ENCODE results near the gene RASA1. TPM values are rescaled to one million over a fixed set of nuclear protein-coding genes. Genes with fewer than 3 reads are reported as not detected.

RASA1 gene
- total RNA-seq, 1 experiment from 2014 or later, result 40.1 TPM

- Histone ChIP-seq H3F3A (ENCODE audit: low read length, unreplicated experiment) (peaks cover 6% of the 10 kb centered on the region), H3K4me2 (ENCODE audit: low read length) (no peak overlapping the region), H3K4me3 (ENCODE audit: low read length) (no peak overlapping the region), H3K36me3 (ENCODE audit: low read depth, low read length) (peaks cover 83% of the 10 kb centered on the region), H3K9me3 (ENCODE audit: low read length) (no peaks in the 10 kb centered on the region), H2AFZ (ENCODE audit: low read length) (no peak overlapping the region), H3K9ac (ENCODE audit: low read length) (no peak overlapping the region), H3K79me2 (ENCODE audit: low read length) (peaks cover 21% of the 10 kb centered on the region; the same call in 1 of the 2 replicates), H3K27ac (ENCODE audit: low read length) (no peak overlapping the region), H3K4me1 (ENCODE audit: insufficient read depth, low read length) (peaks cover 7% of the 10 kb centered on the region; the same call in 1 of the 2 replicates), H4K20me1 (ENCODE audit: low read length) (peaks cover 12% of the 10 kb centered on the region), H3K27me3 (ENCODE audit: low read length) (no peaks in the 10 kb centered on the region), H3K9me2 (replicated peaks; ENCODE audit: low read length) (no peaks in the 10 kb centered on the region)
- ChIA-PET CTCF (interaction anchor here (0.6 to 1.6 kb wide), 12 partner anchors 13 to 836 kb away, joined by 3 to 20 read pairs (median 4); partner anchors contain the start of gene CCNH), POLR2A (ENCODE audit: unreplicated experiment) (no interaction called here)
- TF ChIP-seq CTCF (conservative IDR thresholded peaks at IDR 0.05; ENCODE audit: low read depth, low read length) (peak; percentile 94), EZH2 (IDR thresholded peaks at IDR 0.05; ENCODE audit: low read length, unreplicated experiment) (no peak), EZH2phosphoT487 (IDR thresholded peaks at IDR 0.05; ENCODE audit: borderline replicate concordance, low read length) (no peak)
- ATAC-seq, result peak; percentile 85
- BruUV-seq (replicated peaks), result no TSS peak
- peak; percentile 78 for DNase-seq
- intact Hi-C loops (cut with micrococcal nuclease), result loop anchor here (1.0 to 5.0 kb wide), 3 partner anchors 132 to 413 kb away; no protein-coding TSS in a partner anchor
Observed at GRCh38 chr5:87400305-87400899, 132.7 kb downstream of the RASA1 start.

- peaks cover 89% of the 10 kb centered on the region for H3K36me3 ChIP-seq (ENCODE audit: low read depth, low read length)
- intact Hi-C loops (cut with micrococcal nuclease), result loop anchor here (2.0 to 5.0 kb wide), 2 partner anchors 133 to 414 kb away; no protein-coding TSS in a partner anchor
- CTCF ChIA-PET, result no interaction called here
Observed at GRCh38 chr5:87401626-87402025, 133.9 kb downstream of the RASA1 start.

More at GRCh38 chr5:87401626-87402025, 133.9 kb downstream of the RASA1 start:
- H3F3A ChIP-seq (ENCODE audit: low read length, unreplicated experiment), result peaks cover 6% of the 10 kb centered on the region
- TF ChIP-seq EZH2phosphoT487 (IDR thresholded peaks at IDR 0.05; ENCODE audit: borderline replicate concordance, low read length) (no peak), CTCF (conservative IDR thresholded peaks at IDR 0.05; ENCODE audit: low read depth, low read length) (no peak), EZH2 (IDR thresholded peaks at IDR 0.05; ENCODE audit: low read length, unreplicated experiment) (no peak)
- no TSS peak for BruUV-seq (replicated peaks)
- no peaks in the 10 kb centered on the region for H3K27me3 ChIP-seq (ENCODE audit: low read length)
- ATAC-seq (no peak), DNase-seq (no peak)
- POLR2A ChIA-PET (ENCODE audit: unreplicated experiment), result interaction anchor here (0.7 kb wide), 1 partner anchor 294 kb away, joined by 4 read pairs; no protein-coding TSS in a partner anchor
- no peak overlapping the region for H3K9ac ChIP-seq (ENCODE audit: low read length)
- no peak overlapping the region for H2AFZ ChIP-seq (ENCODE audit: low read length)
- no peak overlapping the region for H3K27ac ChIP-seq (ENCODE audit: low read length)
- H3K4me3 ChIP-seq (ENCODE audit: low read length), result no peak overlapping the region
- H3K4me2 ChIP-seq (ENCODE audit: low read length), result no peak overlapping the region
- H3K4me1 ChIP-seq (ENCODE audit: insufficient read depth, low read length), result peaks cover 5% of the 10 kb centered on the region; the same call in 1 of the 2 replicates
- H4K20me1 ChIP-seq (ENCODE audit: low read length), result peaks cover 12% of the 10 kb centered on the region
- no peaks in the 10 kb centered on the region for H3K9me2 ChIP-seq (replicated peaks; ENCODE audit: low read length)
- H3K79me2 ChIP-seq (ENCODE audit: low read length), result peaks cover 23% of the 10 kb centered on the region; the same call in 1 of the 2 replicates
- H3K9me3 ChIP-seq (ENCODE audit: low read length), result no peaks in the 10 kb centered on the region

Data from PC-3 (cell line).